ENCODE results near the gene ADCY7. TPM values are rescaled to one million over a fixed set of nuclear protein-coding genes. Genes with fewer than 3 reads are reported as not detected.

The ADCY7 gene
- total RNA-seq, 1 experiment from 2014 or later: 4.0 TPM

GRCh38 chr16:50281391-50282009, 15.1 kb downstream of the ADCY7 start:
- Histone ChIP-seq H3K27ac (ENCODE audit: insufficient read length, low read depth, low read length) (no peak overlapping the region), H3K79me1 (ENCODE audit: insufficient read depth, low read depth, low read length, poor library complexity, severe bottlenecking) (no peaks in the 10 kb centered on the region), H3K23me2 (ENCODE audit: insufficient read length, low read depth, low read length, poor library complexity, severe bottlenecking) (no peaks in the 10 kb centered on the region), H3T11ph (ENCODE audit: low read length) (no peak overlapping the region), H2BK20ac (ENCODE audit: low read depth, low read length, poor library complexity, severe bottlenecking) (no peak overlapping the region), H3K27me3 (ENCODE audit: insufficient read depth, low read length) (no peaks in the 10 kb centered on the region), H3K9ac (ENCODE audit: extremely low read depth, insufficient read length, low read length) (no peak overlapping the region), H2AFZ (ENCODE audit: low read length) (no peak overlapping the region), H3K18ac (ENCODE audit: insufficient read length, low read depth, low read length) (no peak overlapping the region), H4K5ac (ENCODE audit: insufficient read length, low read depth, low read length) (no peak overlapping the region), H3K79me2 (ENCODE audit: insufficient read depth, low read length) (no peaks in the 10 kb centered on the region), H4K8ac (replicated peaks; ENCODE audit: insufficient read length, low read depth, low read length) (no peak overlapping the region), H2BK5ac (ENCODE audit: insufficient read length, low read length) (no peak overlapping the region), H3K4me2 (ENCODE audit: insufficient read depth, insufficient read length, low read length) (no peak overlapping the region), H2BK15ac (ENCODE audit: low read depth, low read length) (no peak overlapping the region), H3K9me3 (ENCODE audit: control insufficient read depth, low read depth, low read length) (no peaks in the 10 kb centered on the region), H3K56ac (ENCODE audit: insufficient read length, low read depth, low read length) (no peak overlapping the region), H2BK12ac (ENCODE audit: insufficient read length, low read depth, low read length) (no peak overlapping the region), H3K4me1 (ENCODE audit: insufficient read depth, low read length) (0 out of 2 replicates have a peak, but pooled peaks cover 3% of the 10 kb centered on the region), H2AK5ac (ENCODE audit: insufficient read length, low read length) (no peak overlapping the region), H2BK120ac (ENCODE audit: low read depth, low read length, poor library complexity, severe bottlenecking) (no peak overlapping the region), H3K4ac (ENCODE audit: low read depth, low read length) (no peak overlapping the region), H3K14ac (ENCODE audit: insufficient read depth, low read length) (no peak overlapping the region; the same call in 1 of the 2 replicates), H3K23ac (ENCODE audit: insufficient read length, low read depth, low read length) (no peak overlapping the region), H4K20me1 (ENCODE audit: control insufficient read depth, insufficient read depth, insufficient read length) (no peaks in the 10 kb centered on the region), H4K91ac (ENCODE audit: insufficient read length, low read depth, low read length) (no peak overlapping the region)
- no peak for TF ChIP-seq CTCF (conservative IDR thresholded peaks at IDR 0.05)
- Mint-ChIP-seq H3K36me3 (ENCODE audit: insufficient read depth in 1 of 3, low read depth in 3 of 3) (peaks cover 0 to 12% (median 0%) of the 10 kb centered on the region in 3 experiments; a peak in 3 of 7 replicates), H3K27me3 (ENCODE audit: low read depth) (no peaks in the 10 kb centered on the region; the same call in 1 of the 2 replicates), H3K4me3 (no peak overlapping the region), H3K9me3 (peaks cover 1 to 7% of the 10 kb centered on the region in 2 experiments; a peak in 4 of 5 replicates), H3K4me1 (peaks cover 16 to 20% of the 10 kb centered on the region in 2 experiments), H3K27ac (no peak overlapping the region)
- no CpG with 5 or more reads among the region's 21 CpGs for WGBS (ENCODE audit: extremely low coverage, insufficient read length, low lambda C conversion rate)
- DNase-seq: no peak

All from H9 (cell line).